AG09309 (cell line): ENCODE data around the gene APOBEC2.
A peak's percentile ranks its signal among the peaks of the same experiment; 100 is the strongest.

ENCODE experiments used
- DNase-seq: peaks from one replicate; pipeline ENCODE4 v3.0.0-alpha.2; 2010; ENCODE audit warnings: low read depth
- H3K4me3 ChIP-seq: 2 replicates; pipeline ENCODE4 v1.5.1; 2011; ENCODE audit warnings: mild to moderate bottlenecking, low read depth, low read length, moderate library complexity; ENCODE audit not compliant: control insufficient read depth
- CTCF ChIP-seq: IDR thresholded peaks from 2 replicates; pipeline ENCODE4 v1.5.1; 2011; ENCODE audit warnings: mild to moderate bottlenecking, low read depth, low read length, inconsistent platforms; ENCODE audit not compliant: insufficient read depth, control insufficient read depth; ENCODE audit errors: missing control alignments

The APOBEC2 gene

DNA sequence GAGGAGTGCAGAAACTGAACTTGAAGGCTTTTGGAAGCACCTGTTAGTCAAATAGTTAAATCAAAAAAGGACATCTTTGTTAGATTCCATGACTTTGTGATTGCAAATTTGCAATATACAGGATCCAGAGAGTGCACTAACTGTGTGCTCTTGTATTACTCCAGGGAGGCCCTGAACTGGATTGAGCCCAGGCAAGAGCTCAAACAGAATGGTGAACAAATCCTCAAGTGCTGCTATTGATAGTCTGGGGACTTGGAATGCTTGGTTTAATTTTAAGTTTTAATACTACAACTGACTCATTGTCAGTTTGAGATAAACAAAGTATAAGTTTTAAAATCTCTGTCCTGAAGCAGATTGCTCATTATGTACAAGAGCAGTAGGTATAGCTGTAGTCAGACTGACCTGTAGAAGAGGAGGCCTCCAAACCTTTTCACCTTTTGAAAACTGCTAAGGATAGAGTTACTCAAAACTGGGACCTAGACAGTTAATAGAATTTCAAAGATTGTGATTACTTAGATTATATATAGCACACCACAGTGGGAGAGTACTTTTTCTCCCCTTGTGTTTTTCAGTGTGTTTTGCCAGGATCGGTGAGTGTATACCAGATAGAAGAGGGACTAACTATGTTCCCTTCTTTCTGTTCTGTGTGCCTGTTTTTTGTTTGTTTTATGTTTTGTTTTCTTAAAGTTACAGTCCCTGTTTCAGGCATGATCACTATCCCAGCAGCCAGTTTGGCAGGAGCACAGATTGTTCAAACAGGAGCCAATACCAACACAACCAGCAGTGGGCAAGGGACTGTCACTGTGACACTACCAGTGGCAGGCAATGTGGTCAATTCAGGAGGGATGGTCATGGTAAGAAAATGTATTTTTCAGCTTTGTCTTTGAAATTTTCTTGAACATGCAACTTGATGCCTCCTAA is 38.1 kb downstream of the APOBEC2 start:
- DNase-seq, result no peak
- TF ChIP-seq CTCF, result no peak
- no peak overlapping the region for H3K4me3 ChIP-seq

- H3K4me3 ChIP-seq, result no peak overlapping the region
- TF ChIP-seq CTCF, result peak; percentile 46
- DNase-seq, result no peak
Measured at GRCh38 chr6:41092421-41093140, 39.6 kb downstream of the APOBEC2 start.

DNA sequence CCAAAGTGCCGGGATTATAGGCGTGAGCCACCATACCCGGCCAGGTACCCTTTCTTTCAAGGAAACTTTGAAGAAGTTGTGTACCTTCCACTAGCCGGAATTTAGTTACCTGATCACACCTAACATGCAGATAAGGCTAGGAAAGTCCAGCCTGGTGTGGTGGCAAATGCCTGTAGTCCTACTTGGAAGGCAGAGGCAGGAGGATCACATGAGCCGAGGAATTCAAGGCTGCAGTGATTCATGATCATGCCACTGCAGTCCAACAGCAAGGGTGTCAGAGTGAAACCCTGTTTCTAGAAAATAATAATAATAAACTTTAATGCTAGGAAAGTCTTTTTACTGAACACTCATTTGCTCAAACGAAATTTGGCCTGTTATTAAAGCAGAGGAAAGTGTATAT is 40.7 kb downstream of the APOBEC2 start:
- DNase-seq, result no peak
- TF ChIP-seq CTCF, result no peak
- no peak overlapping the region for H3K4me3 ChIP-seq

DNA sequence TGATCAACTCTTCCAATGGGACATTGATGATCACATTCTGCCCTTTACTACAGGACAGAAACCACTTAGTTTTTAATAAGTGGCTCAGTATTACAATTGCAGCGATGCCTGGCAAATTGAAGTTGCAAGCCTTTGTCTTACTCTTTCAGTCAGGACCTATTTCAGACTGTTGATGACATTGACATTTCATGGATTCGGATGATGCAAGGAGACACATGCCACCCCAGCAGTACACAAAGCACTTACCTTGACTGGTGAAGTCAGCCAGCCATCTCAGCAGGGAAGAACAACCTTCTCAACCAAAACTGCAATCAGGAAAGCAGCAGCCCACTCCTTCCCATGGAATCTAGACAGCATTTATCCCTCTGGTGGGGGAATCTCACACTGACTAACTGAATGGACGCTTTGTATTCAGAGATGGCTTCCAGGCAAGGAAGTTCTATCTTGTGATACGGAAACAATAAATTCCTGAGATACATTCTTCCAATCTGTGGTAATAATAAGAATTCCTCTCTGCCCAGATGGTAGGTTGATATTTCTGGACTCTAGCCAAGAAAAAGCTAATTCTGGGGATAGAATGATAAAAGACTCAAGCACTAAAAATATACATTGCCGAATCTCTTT is 44.6 kb downstream of the APOBEC2 start:
- no peak for DNase-seq
- no peak for TF ChIP-seq CTCF
- no peak overlapping the region for H3K4me3 ChIP-seq

DNA sequence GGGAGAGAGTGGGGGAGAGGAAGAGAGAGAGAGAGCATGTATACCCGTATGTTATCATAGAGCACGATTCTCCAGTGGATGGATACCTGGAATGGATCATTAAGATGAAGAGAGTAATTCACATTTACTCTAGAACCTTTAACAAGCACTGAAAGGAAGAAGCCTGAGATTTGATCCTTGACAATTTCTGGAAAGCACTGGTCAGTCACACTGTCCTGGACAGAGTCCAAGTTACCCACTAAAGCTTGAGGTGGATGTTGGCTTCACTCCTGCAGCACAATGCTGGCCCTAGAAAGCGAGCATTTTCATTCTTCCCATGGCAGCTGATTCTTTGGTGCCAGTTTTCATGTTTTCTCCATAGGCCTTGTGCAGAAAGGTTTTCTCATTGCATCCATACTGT is 45.4 kb downstream of the APOBEC2 start:
- DNase-seq, result no peak
- TF ChIP-seq CTCF, result no peak
- no peak overlapping the region for H3K4me3 ChIP-seq

GRCh38 chr6:41100871-41101287 is 47.9 kb downstream of the APOBEC2 start:
- no peak overlapping the region for H3K4me3 ChIP-seq
- TF ChIP-seq CTCF, result no peak
- DNase-seq, result no peak
